Measurements from ENCODE around the gene ZNF831. TPM values are rescaled to one million over a fixed set of nuclear protein-coding genes. Genes with fewer than 3 reads are reported as not detected.
A peak's percentile ranks its signal among the peaks of the same experiment; 100 is the strongest.

Gene ZNF831
- total RNA-seq, 2 experiments from 2014 or later, result 10.9 to 11.9 TPM

GRCh38 chr20:59123678-59124255 lies 39.9 kb upstream of the ZNF831 start:
- no peak for ATAC-seq
- no peak for TF ChIP-seq CTCF (IDR thresholded peaks at IDR 0.05)
- peak overlapping the region; percentile 70 for H3K4me3 Mint-ChIP-seq
- H3K9me3 Mint-ChIP-seq, result peaks cover 10% of the 10 kb centered on the region
- no peaks in the 10 kb centered on the region for H3K27me3 Mint-ChIP-seq
- intact Hi-C loops (cut with micrococcal nuclease), result loop anchor here (2.0 to 5.0 kb wide), 2 partner anchors 21 to 39 kb away; partner anchors contain the start of gene ZNF831
- H3K36me3 Mint-ChIP-seq (ENCODE audit: low read depth), result peaks cover 9% of the 10 kb centered on the region
- DNase-seq, result no peak
- peaks cover 63% of the 10 kb centered on the region for H3K4me1 Mint-ChIP-seq (ENCODE audit: low read depth)
- ChIA-PET CTCF (interaction anchor here (0.9 to 6.9 kb wide), 12 partner anchors 12 to 99 kb away, joined by 3 to 36 read pairs (median 6); no protein-coding TSS in a partner anchor), POLR2A (interaction anchor here (0.6 to 6.6 kb wide), 13 partner anchors 11 to 166 kb away, joined by 3 to 44 read pairs (median 4); partner anchors contain the start of genes ATP5F1E and ZNF831)
- peak overlapping the region; percentile 97 for H3K27ac Mint-ChIP-seq

GRCh38 chr20:59124296-59125029 lies 39.2 kb upstream of the ZNF831 start:
- Mint-ChIP-seq H3K27me3 (no peaks in the 10 kb centered on the region), H3K4me1 (ENCODE audit: low read depth) (peaks cover 57% of the 10 kb centered on the region), H3K4me3 (no peak overlapping the region), H3K27ac (peak overlapping the region; percentile 97), H3K36me3 (ENCODE audit: low read depth) (peaks cover 9% of the 10 kb centered on the region), H3K9me3 (peaks cover 10% of the 10 kb centered on the region)
- no peak for ATAC-seq
- POLR2A ChIA-PET, result interaction anchor here (0.6 to 6.6 kb wide), 5 partner anchors 23 to 93 kb away, joined by 3 to 44 read pairs (median 27); partner anchors contain the start of genes ATP5F1E and ZNF831
- CTCF ChIA-PET, result interaction anchor here (0.9 to 6.9 kb wide), 8 partner anchors 12 to 83 kb away, joined by 3 to 36 read pairs (median 6); no protein-coding TSS in a partner anchor
- no peak for DNase-seq
- intact Hi-C loops (cut with micrococcal nuclease), result loop anchor here (5.0 kb wide), 1 partner anchor 38 kb away; the partner anchor contains the start of gene ZNF831
- no peak for TF ChIP-seq CTCF (IDR thresholded peaks at IDR 0.05)

GRCh38 chr20:59125332-59125731 lies 38.3 kb upstream of the ZNF831 start:
- no peak overlapping the region for H3K4me3 Mint-ChIP-seq
- no peak for ATAC-seq
- intact Hi-C loops (cut with micrococcal nuclease), result no loop called here
- H3K4me1 Mint-ChIP-seq (ENCODE audit: low read depth), result peaks cover 49% of the 10 kb centered on the region
- no peaks in the 10 kb centered on the region for H3K27me3 Mint-ChIP-seq
- H3K9me3 Mint-ChIP-seq, result peaks cover 10% of the 10 kb centered on the region
- H3K27ac Mint-ChIP-seq, result no peak overlapping the region
- TF ChIP-seq CTCF (IDR thresholded peaks at IDR 0.05), result no peak
- ChIA-PET CTCF (interaction anchor here (0.7 to 5.1 kb wide), 2 partner anchors 38 to 83 kb away, joined by 3 to 26 read pairs; no protein-coding TSS in a partner anchor), POLR2A (interaction anchor here (5.7 to 6.6 kb wide), 2 partner anchors 22 to 34 kb away, joined by 32 to 44 read pairs; no protein-coding TSS in a partner anchor)
- DNase-seq, result no peak
- peaks cover 9% of the 10 kb centered on the region for H3K36me3 Mint-ChIP-seq (ENCODE audit: low read depth)

GRCh38 chr20:59125836-59126235 lies 37.8 kb upstream of the ZNF831 start:
- DNase-seq (no peak), ATAC-seq (no peak)
- H3K27me3 Mint-ChIP-seq, result no peaks in the 10 kb centered on the region
- TF ChIP-seq CTCF (IDR thresholded peaks at IDR 0.05), result no peak
- intact Hi-C loops (cut with micrococcal nuclease), result no loop called here
- ChIA-PET CTCF (no interaction called here), POLR2A (no interaction called here)
- H3K27ac Mint-ChIP-seq, result no peak overlapping the region
- no peak overlapping the region for H3K4me3 Mint-ChIP-seq
- peaks cover 10% of the 10 kb centered on the region for H3K9me3 Mint-ChIP-seq
- peaks cover 44% of the 10 kb centered on the region for H3K4me1 Mint-ChIP-seq (ENCODE audit: low read depth)
- H3K36me3 Mint-ChIP-seq (ENCODE audit: low read depth), result peaks cover 9% of the 10 kb centered on the region
